ENCODE results near the gene APP.

Gene APP

DNA sequence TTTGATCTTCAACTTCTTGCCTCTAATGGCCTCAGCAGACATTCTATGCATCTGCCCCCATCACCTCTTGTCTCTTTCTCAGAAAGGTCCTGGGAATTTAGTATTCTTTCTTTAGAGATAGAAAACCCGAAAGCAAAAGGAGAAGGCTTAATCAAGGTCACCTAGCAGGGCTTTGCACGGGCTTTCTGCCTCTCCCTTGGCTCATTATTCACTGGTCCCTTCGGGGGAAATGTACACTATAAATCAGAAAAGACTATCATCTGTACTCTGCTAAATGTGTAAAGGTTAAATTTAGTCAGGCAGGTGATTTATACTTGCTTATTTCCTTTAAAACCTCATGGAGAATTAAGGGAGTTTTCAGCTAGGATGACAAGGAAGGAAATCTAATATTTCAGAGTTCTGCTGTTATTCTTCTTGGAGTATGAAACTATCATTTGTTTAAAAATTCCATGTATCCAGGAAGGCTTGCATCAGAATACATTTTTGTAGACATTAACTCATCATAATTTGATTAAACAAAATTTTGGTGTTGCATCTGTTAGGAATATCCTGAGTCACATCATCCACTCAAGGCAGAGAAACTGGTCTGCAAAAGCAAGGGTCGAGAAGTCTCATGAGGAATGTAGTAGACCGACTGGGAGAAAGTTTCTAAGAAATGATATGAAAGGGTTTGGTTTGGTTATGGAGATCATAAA is 311.2 kb downstream of the APP start:
- DNase-seq (ENCODE audit: low spot score) = no peak
- H3K4me3 ChIP-seq = no peak overlapping the region
- no peak overlapping the region for H3K27ac ChIP-seq
- TF ChIP-seq, protein P1, sequence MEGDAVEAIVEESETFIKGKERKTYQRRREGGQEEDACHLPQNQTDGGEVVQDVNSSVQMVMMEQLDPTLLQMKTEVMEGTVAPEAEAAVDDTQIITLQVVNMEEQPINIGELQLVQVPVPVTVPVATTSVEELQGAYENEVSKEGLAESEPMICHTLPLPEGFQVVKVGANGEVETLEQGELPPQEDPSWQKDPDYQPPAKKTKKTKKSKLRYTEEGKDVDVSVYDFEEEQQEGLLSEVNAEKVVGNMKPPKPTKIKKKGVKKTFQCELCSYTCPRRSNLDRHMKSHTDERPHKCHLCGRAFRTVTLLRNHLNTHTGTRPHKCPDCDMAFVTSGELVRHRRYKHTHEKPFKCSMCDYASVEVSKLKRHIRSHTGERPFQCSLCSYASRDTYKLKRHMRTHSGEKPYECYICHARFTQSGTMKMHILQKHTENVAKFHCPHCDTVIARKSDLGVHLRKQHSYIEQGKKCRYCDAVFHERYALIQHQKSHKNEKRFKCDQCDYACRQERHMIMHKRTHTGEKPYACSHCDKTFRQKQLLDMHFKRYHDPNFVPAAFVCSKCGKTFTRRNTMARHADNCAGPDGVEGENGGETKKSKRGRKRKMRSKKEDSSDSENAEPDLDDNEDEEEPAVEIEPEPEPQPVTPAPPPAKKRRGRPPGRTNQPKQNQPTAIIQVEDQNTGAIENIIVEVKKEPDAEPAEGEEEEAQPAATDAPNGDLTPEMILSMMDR (IDR thresholded peaks at IDR 0.05) = no peak

DNA sequence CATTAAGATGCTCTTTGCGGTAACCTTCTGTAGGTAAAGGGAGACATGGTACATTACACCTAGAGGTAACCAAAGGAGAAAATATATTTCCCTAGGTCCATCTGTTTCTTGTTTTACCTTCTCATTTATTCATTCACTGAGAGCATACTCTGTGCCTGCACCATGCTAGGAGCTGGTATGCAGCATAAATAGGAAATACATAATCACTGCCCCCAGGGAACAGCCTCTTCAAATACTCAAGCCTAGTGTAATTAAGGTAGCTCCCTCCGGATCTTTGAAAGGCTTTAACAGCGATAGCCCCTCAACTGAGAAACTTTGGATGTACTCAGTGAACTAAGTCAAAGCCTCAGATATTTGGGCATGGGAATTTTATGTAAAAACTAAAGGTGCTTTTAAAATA is 312.2 kb downstream of the APP start:
- TF ChIP-seq, protein P1 (IDR thresholded peaks at IDR 0.05) = no peak
- no peak for DNase-seq (ENCODE audit: low spot score)
- H3K4me3 ChIP-seq = no peak overlapping the region
- H3K27ac ChIP-seq = no peak overlapping the region

DNA sequence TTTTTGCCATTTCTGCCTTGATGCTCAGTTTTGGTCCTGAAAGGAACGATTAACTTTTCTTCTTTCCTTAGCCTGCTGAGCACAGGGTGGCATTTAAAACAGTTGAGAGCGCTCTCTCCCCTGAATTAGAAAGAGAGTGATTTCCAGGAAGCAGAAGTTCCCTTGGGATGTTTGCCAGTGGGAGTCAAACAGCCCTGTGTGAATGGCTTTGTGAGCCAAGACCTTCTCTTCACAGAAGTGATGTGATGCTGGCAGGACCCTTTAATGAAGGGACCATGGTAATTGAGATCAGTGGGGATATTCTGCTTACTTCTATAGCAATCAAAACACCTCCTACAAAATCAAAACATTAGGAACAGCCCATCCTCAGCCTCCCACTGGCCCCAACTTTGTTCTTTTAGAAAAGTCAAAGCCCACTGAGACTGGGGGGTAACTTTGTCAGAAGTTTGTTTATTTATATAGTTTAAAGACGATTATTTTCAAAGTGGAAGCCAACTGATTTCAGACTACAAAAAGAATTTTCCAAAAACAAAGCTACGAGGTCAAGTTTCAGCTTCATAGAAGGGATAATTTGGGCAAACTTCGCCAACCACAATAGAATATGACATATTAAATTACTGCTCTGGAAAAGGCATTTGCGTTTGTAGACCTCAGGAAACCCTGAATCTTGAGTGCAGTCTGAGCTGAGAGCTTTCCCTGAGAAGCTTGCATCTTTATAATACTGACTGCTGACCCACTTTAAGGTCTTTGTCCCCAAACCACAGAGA is 313.1 kb downstream of the APP start:
- TF ChIP-seq, protein P1 (IDR thresholded peaks at IDR 0.05) = no peak
- DNase-seq (ENCODE audit: low spot score) = no peak
- no peak overlapping the region for H3K27ac ChIP-seq

DNA sequence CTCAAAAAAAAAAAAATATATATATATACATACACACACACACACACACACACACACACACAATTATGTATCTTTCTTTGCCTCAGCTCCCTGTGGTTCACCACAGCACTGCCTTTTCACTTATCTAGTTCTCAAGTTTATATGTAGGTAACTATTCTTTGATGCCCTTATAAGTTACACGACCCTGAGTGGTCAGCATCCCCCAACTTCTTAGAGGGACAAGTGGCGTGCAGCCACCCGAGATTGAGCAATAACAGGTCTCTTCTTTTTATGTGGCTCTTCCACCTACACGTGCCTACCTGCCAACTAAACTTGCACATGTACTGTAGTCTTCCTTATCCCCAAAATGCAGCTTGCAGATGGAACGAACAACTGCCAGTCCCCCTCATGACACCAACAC is 315.0 kb downstream of the APP start:
- TF ChIP-seq, protein P1 (IDR thresholded peaks at IDR 0.05) = no peak
- no peak for DNase-seq (ENCODE audit: low spot score)
- no peak overlapping the region for H3K27ac ChIP-seq
- H3K4me3 ChIP-seq = no peak overlapping the region

More for the DNA sequence above, 313.1 kb downstream of the APP start:
- H3K4me3 ChIP-seq = no peak overlapping the region

GRCh38 chr21:25850126-25850842 is 320.3 kb downstream of the APP start:
- TF ChIP-seq, protein P1 (IDR thresholded peaks at IDR 0.05) = no peak
- Histone ChIP-seq H3K4me3 (no peak overlapping the region), H3K27ac (no peak overlapping the region)
- no peak for DNase-seq (ENCODE audit: low spot score)

GRCh38 chr21:25848309-25848708 is 322.3 kb downstream of the APP start:
- TF ChIP-seq, protein P1 (IDR thresholded peaks at IDR 0.05) = no peak
- Histone ChIP-seq H3K4me3 (no peak overlapping the region), H3K27ac (no peak overlapping the region)
- no peak for DNase-seq (ENCODE audit: low spot score)
